GM19035 (cell line): ENCODE measurements around the gene FHIT.
"Not testable (repeated sequence)": the region's sequence is repeated elsewhere in the genome, so short reads cannot be mapped to it uniquely, and the experiment has no call there.

ENCODE experiments used
- ATAC-seq: cut with Tn5 transposase; IDR thresholded peaks from one replicate; pipeline ENCODE4 v1.9.1; 2021; ENCODE audit not compliant: unreplicated experiment

FHIT gene

GRCh38 chr3:59821274-59821673 lies 1430.0 kb downstream of the FHIT start:
- no peak for ATAC-seq

GRCh38 chr3:59820352-59820934 lies 1430.8 kb downstream of the FHIT start:
- ATAC-seq: no peak

DNA sequence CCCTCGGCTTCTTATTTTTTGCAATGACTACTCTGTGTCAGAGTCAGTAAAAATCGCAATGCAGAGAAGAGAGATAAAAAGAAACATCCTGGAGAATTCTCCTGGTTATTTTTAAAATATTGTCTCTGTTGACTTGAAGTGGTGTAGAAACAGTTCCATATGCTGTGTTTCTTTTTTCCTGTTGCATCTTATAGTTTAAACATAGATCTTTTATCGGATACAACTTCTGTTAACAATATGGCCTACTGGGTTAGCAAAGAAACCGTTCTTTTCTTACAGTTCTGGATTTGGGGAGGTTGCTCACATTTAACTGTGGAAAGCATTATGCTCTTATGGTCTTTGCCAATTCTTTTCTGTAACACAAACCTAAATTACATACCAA lies 1432.3 kb downstream of the FHIT start:
- ATAC-seq: no peak

- no peak for ATAC-seq
Observed at GRCh38 chr3:59818033-59818918, 1433.0 kb downstream of the FHIT start.

DNA sequence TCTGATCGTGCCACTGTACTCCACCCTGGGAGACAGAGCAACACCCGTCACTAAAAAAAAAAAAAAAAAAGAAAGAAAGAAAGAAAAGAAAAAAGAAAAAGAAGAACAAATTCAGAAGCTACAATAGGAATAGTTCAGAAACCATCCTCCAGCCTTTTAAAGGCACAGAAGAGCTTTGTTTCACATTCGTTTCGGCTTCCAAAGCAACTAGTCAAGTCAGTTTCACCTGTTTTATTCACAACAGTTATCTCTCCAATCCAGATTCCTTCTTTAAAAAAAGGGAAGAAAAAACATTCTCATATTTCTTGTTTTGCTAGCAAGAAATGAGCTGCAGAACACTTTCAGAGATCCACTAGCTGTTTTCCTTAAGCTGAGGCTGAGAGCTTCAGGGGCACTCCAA lies 1433.7 kb downstream of the FHIT start:
- no peak for ATAC-seq

DNA sequence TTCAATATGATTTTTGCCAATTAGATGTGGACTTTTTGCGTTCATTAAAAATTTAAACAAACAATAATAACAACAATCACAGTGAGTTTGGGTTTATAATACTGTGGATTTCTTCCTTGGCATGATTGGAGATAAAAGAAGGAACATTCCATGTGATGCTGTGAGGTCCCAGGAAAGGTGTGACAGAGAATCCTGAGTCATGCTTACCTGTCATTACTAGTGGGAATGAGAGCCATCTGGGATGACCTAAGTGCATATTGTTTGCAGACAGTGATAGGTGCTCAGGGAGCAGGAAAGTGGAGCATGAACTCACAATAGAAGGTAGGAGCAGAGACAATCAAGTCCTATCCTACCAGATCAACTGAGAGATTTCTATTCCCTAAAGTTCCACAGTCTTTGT lies 1434.9 kb downstream of the FHIT start:
- no peak for ATAC-seq

DNA sequence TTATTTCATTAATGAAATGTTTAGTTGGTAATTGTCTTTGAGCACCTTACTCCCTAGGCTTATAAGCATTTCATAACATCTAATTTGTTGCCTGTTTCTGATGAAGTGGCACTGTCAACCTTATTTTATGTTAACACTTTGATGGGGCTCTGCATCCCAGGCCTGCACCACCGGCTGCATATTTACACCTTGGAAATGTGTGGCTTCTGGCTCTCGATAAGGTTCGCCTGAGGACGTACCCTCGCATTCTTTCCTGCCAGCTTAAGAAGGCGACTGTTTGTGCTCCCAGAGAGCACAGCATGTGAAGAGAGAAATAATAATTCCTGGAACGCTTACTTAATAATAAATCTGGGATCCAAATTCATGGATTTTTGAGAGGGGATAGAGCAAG lies 1438.1 kb downstream of the FHIT start:
- ATAC-seq: no peak

DNA sequence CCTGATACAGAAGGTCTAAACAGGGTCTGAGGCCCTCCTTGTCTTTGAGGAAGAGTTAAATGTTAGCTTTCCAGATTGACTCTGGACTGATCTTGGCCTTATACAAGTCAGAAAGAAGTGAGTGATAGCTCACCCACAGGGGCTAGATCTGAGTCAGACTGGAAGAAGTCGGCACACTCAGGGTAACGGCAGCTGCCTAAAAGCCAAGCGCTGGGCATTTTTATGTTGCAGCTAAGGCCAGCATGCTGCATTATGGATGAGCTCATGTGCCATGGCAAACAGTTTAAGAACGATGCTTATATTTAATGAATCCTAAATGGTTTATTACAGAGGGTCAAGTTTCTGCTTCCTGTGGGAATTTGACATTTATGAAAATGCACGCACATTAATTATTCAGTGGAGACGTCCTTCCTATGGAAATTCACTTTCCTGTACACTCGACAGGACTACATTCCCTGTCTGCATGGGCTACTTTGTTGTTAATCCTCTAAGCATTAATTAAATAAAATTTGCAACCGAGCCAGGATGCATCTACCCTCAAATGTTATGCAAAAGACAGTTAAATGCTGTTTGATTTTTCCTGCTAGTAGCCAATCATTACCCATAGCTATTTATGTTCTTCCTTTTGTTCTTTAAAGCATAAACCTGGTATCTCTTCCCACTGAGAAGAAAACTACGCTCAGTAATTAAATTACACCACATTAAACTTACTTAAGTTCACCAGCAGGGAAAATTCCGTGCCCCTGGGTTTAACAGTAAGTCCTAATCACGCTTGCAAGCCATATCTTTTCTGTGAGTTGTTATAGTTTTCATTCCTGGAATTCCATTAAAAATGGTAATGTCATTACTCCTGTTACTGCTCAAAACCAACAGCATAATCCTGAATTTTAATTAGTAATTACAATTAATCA lies 1438.8 kb downstream of the FHIT start:
- no peak for ATAC-seq

GRCh38 chr3:59811160-59811559 lies 1440.1 kb downstream of the FHIT start:
- ATAC-seq: no peak

- ATAC-seq: no peak
Observed at GRCh38 chr3:59810606-59811005, 1440.6 kb downstream of the FHIT start.

GRCh38 chr3:59809710-59810444 lies 1441.4 kb downstream of the FHIT start:
- no peak for ATAC-seq

DNA sequence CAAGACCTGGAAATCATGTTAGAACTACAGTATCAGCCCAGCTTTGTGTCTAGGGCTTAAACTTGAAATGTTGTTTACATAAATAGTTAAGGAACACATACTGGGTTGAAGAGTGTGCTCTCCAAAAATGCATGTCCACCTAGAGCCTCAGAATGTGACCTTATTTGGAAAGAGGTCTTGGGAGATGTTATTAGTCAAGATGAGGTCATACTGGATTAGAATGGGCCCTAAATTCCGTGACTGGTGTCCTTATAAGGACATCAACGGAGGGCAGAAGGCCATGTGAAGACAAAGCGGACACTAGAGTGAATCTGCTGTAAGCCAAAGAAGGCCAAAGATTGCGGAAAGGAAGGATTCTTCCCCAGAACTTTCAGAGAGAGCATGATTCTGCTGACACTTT lies 1442.2 kb downstream of the FHIT start:
- ATAC-seq: no peak

GRCh38 chr3:59808446-59808845 lies 1442.8 kb downstream of the FHIT start:
- ATAC-seq: no peak

DNA sequence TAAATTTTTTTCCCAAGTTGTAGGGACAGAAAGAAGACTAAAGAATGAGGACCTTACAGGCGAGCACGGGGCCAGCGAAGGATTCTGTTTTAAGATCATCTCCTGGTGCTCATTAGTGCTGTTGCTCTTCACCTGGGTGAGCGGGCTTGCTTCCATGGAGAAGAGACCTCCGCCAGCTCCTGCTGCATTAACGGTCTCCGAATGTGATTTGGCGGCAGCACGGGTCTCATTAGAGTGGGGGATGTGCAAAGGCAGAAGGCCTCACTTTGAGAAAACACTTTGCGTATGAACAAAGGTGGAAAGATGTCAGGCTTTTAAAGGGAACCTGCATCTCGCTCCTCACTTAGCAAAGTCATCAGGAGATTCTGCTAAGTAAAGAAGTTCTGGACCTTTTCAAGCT lies 1448.0 kb downstream of the FHIT start:
- no peak for ATAC-seq

- not testable (repeated sequence) for ATAC-seq
Observed at GRCh38 chr3:59802453-59802852, 1448.8 kb downstream of the FHIT start.

DNA sequence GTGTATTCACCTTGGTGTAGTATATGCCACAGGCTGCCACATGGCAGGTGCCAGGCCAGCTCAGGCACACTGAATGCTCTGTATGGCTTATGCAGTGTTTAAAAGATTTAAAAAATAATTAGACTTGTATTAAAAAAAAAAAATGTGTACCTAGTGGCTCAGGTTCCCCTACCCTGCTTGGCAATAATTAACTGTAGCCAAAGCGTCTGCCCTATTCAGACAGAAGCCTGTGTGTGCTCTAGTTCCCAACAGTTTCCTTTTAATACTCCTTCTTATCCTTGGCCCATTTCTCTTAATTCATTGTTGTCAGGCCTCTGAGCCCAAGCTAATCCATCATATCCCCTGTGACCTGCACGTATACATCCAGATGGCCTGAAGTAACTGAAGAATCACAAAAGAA lies 1449.2 kb downstream of the FHIT start:
- no peak for ATAC-seq

DNA sequence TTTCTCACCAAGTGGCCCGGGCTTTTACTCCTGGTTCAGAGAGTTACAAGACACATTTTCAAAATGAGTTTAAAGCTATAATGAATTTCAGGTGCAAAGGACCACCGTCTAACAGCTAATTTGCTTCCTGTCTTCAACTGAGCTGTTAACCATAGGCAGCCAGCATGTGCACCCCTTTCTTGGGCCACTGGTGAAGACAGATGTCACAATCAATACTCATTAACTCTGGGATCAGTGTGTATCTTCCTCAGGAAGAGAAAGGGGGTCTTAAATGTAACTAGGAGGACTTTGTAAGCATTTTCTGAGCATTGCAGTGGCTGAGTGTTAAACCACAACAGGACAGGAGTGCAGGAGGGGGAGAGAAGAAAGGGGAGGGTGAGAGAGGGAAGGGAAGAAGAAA lies 1450.8 kb downstream of the FHIT start:
- no peak for ATAC-seq

GRCh38 chr3:59798372-59799086 lies 1452.7 kb downstream of the FHIT start:
- no peak for ATAC-seq

- ATAC-seq: no peak
Observed at GRCh38 chr3:59797533-59797932, 1453.7 kb downstream of the FHIT start.

- no peak for ATAC-seq
Observed at GRCh38 chr3:59796456-59796855, 1454.8 kb downstream of the FHIT start.
